Astrocyte (in vitro differentiated cells and primary cell): ENCODE data around the gene WIPF3.

ENCODE experiments used
- CTCF ChIP-seq: IDR thresholded peaks from 2 replicates; pipeline ENCODE4 v1.5.1; 2011; ENCODE audit warnings: low read depth, mild to moderate bottlenecking, inconsistent platforms, low read length, moderate library complexity; ENCODE audit not compliant: insufficient read depth
- EZH2 ChIP-seq: IDR thresholded peaks from 2 replicates; pipeline ENCODE4 v1.6.1; 2012; ENCODE audit warnings: mild to moderate bottlenecking, low read length, inconsistent platforms; ENCODE audit not compliant: insufficient read depth

GRCh38 chr7:29926216-29926615, 119.9 kb downstream of the WIPF3 start:
- TF ChIP-seq CTCF (no peak), EZH2 (no peak)
